Right lobe of liver (tissue), 6 donors: ENCODE measurements around the gene RGS9. TPM values are rescaled to one million over a fixed set of nuclear protein-coding genes. Genes with fewer than 3 reads are reported as not detected.

Source experiments
- ATAC-seq, 4 donors: fragments of 200-7000 bp; cut with Tn5 transposase; one replicate each; pipeline ENCODE4 v1.9.1; 2020; ENCODE audit warnings: mild to moderate bottlenecking in 4 of 4, moderate library complexity in 4 of 4
- DNase-seq, 3 donors: peaks; one replicate each; pipeline ENCODE4 v3.0.0-alpha.2; 2020
- H3K27ac ChIP-seq, 3 donors: fragments of 200-600 bp; one replicate each; pipeline ENCODE4 v1.8.0; 2022
- H3K27me3 ChIP-seq, 2 donors: fragments of 200-600 bp; one replicate each; pipeline ENCODE4 v1.8.0; 2022
- H3K36me3 ChIP-seq, 4 donors: fragments of 200-600 bp; sonication (generic) in 1 of 4; one replicate each; pipeline versions ENCODE4 v1.5.1 to v1.8.0; 2017 to 2022; ENCODE audit warnings: control low read depth in 1 of 4
- H3K4me1 ChIP-seq, 4 donors: fragments of 200-600 bp; sonication (generic) in 1 of 4; one replicate each; pipeline versions ENCODE4 v1.5.1 to v1.8.0; 2017 to 2022; ENCODE audit warnings: control low read depth in 1 of 4
- H3K4me3 ChIP-seq, 3 donors: fragments of 200-600 bp; one replicate each; pipeline ENCODE4 v1.8.0; 2022
- H3K9me3 ChIP-seq, 4 donors: fragments of 200-600 bp; sonication (generic) in 1 of 4; one replicate each; pipeline versions ENCODE4 v1.5.1 to v1.8.0; 2017 to 2022; ENCODE audit warnings: control low read depth in 1 of 4
- CTCF ChIP-seq, 4 donors: fragments of 200-600 bp in 3 of 4; fragments of 450-650 bp in 1 of 4; IDR thresholded peaks; one replicate each; pipeline versions ENCODE4 v1.5.1 to v1.8.0; 2016 to 2022; ENCODE audit warnings: antibody characterized with exemption in 4 of 4, mild to moderate bottlenecking in 2 of 4
- POLR2A ChIP-seq: fragments of 450-650 bp; IDR thresholded peaks from one replicate; pipeline ENCODE4 v1.6.1; 2017; ENCODE audit warnings: antibody characterized with exemption, mild to moderate bottlenecking
- WGBS: methylation state at CpG from one replicate; pipeline ENCODE4 v1.1.6; 2018; ENCODE audit warnings: low coverage, low lambda C conversion rate; ENCODE audit not compliant: insufficient coverage; ENCODE audit errors: missing lambda C conversion rate; 5-methylcytosine and 5-hydroxymethylcytosine counted together
- intact Hi-C, 2 donors: fragments of 100-400 bp; cut with DNase I; formaldehyde crosslinking; loops; one replicate each; pipeline versions ENCODE4 v1.11.2 to v1.14.1; 2022
- total RNA-seq, 6 experiments: library from RNA; depleted of rRNA in 2 of 6; stranded (reverse); fragments of >200 nt in 2 of 6; fragmentation: NEBNext Ultra II Directional in 3 of 6; extraction: Animal tissue kit (Norgen Biotek cat#: 25700) in 3 of 6; gene quantifications; one replicate each; pipeline versions ENCODE4 v1.1.0 to v1.2.4, GENCODE V29; 2016 to 2023
- donor health status: DM: no; HTN: yes; CAD: no.
- donor health status: DM: no; HTN: no; CAD: no.
- donor health status: DM: no; HTN: no; CAD: no.
- donor health status: DM: no; HTN: yes; CAD: no.
- donor health status: DM: no; HTN: yes; CAD: no.

Gene RGS9
- total RNA-seq, 6 experiments from 2014 or later = 1.9 to 12.8 (median 5.7) TPM

- 75% methylated on average over 4 of the region's 4 CpGs for WGBS
- H3K27me3 ChIP-seq = no peaks in the 10 kb centered on the region
- H3K27ac ChIP-seq = no peak overlapping the region
- no peak overlapping the region for H3K4me3 ChIP-seq
- ATAC-seq = no peak
- TF ChIP-seq CTCF (IDR thresholded peaks at IDR 0.05) (no peak), POLR2A (no peak)
- intact Hi-C loops = no loop called here
- H3K4me1 ChIP-seq = no peaks in the 10 kb centered on the region
- no peak for DNase-seq
- no peaks in the 10 kb centered on the region for H3K9me3 ChIP-seq
- H3K36me3 ChIP-seq = no peaks in the 10 kb centered on the region
Measured at GRCh38 chr17:65185062-65185461, 47.9 kb downstream of the RGS9 start.

GRCh38 chr17:65185668-65186382, 48.7 kb downstream of the RGS9 start:
- intact Hi-C loops = no loop called here
- H3K9me3 ChIP-seq = no peaks in the 10 kb centered on the region
- WGBS = 88% methylated on average over 7 of the region's 13 CpGs
- TF ChIP-seq POLR2A (no peak), CTCF (IDR thresholded peaks at IDR 0.05) (no peak)
- no peaks in the 10 kb centered on the region for H3K36me3 ChIP-seq
- no peaks in the 10 kb centered on the region for H3K4me1 ChIP-seq
- no peak for DNase-seq
- H3K4me3 ChIP-seq = no peak overlapping the region
- H3K27me3 ChIP-seq = no peaks in the 10 kb centered on the region
- no peak overlapping the region for H3K27ac ChIP-seq
- ATAC-seq = no peak

- no peak for DNase-seq
- intact Hi-C loops = no loop called here
- TF ChIP-seq POLR2A = no peak
- TF ChIP-seq CTCF (IDR thresholded peaks at IDR 0.05) = no peak
- ATAC-seq = no peak
- 81% methylated on average over 6 of the region's 6 CpGs for WGBS
- Histone ChIP-seq H3K4me3 (no peak overlapping the region), H3K36me3 (no peaks in the 10 kb centered on the region), H3K27me3 (no peaks in the 10 kb centered on the region), H3K9me3 (no peaks in the 10 kb centered on the region), H3K4me1 (peaks cover 0 to 27% (median 11%) of the 10 kb centered on the region in 4 donors), H3K27ac (no peak overlapping the region)
Measured at GRCh38 chr17:65190467-65191097, 53.4 kb downstream of the RGS9 start.

- Histone ChIP-seq H3K4me1 (peaks cover 0 to 27% (median 11%) of the 10 kb centered on the region in 4 donors), H3K27me3 (no peaks in the 10 kb centered on the region), H3K4me3 (no peak overlapping the region), H3K9me3 (no peaks in the 10 kb centered on the region), H3K36me3 (no peaks in the 10 kb centered on the region), H3K27ac (peak overlapping the region in 2 of 3 donors; percentile 20 to 35)
- DNase-seq (peak in 1 of 3 donors; percentile 48), ATAC-seq (peak in 1 of 4 donors; percentile 34)
- TF ChIP-seq CTCF (IDR thresholded peaks at IDR 0.05) = no peak
- TF ChIP-seq POLR2A = no peak
- intact Hi-C loops = no loop called here
- 57% methylated on average over 8 of the region's 8 CpGs for WGBS
Measured at GRCh38 chr17:65191811-65192740, 54.9 kb downstream of the RGS9 start.
